HS-5 (cell line): ENCODE data around the gene IQCK.

Experiments
- DNase-seq: peaks from one replicate; pipeline ENCODE4 v3.0.0-alpha.2; 2012; ENCODE audit warnings: low read depth

The IQCK gene

DNA sequence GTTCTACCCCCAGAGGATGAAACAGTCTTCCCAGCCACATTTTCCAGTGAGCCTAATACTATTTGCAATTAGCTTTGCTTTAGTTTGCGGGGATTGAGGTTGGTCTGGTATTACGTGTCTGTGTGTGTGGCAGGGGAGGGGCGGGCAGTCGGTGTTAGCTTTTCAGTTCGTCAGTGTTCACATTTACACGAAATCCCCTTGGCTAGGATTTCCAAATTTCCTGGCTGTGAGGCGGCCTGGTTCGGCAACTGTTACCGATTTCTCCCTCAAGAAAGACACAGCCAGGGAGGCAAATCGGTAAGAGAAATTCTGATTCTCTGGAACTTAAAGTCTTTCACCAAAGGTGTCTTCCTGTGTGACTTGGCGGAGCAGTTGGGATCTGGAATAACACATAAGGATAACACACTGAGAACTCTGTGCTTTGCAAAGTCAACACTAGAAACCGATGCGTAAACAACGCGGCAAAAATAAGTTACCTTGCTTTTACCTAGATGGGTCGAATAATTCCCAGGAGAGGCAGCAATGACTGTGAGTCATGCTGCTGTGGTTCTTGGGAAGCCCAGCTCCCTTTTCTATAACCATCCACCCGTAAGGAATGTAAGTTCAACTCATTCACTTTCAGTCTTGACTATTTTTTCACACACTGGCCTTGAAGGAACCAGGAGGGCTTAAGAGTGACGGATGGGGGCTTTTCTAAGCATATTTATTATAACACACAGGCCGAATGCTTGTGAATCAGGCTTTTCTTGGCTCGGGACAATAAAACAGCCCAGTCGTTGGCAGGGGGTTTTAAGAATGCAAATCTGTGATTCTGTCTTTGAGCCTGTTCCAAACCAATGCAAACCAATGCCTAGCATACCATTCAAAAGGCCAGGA, 142.3 kb downstream of the IQCK start:
- DNase-seq = no peak

DNA sequence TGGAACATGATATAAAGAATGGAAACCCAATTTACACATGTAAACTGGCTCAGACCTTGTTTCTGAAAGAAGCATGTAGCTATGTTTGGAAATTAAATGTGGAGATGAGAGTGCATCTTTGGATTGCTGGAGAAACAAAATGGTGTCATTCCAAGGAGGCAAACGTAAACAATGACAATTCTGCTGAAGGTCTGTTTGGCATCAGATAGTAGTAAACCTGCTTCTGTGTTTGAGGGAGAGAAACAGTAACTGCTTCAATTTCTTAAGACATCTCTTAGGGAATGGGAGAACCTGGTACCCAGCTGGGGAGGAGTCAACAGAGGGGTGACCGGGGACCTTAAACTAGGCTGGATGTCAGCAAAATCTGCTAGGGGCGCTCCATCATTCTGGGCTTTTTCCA, 143.1 kb downstream of the IQCK start:
- no peak for DNase-seq

DNA sequence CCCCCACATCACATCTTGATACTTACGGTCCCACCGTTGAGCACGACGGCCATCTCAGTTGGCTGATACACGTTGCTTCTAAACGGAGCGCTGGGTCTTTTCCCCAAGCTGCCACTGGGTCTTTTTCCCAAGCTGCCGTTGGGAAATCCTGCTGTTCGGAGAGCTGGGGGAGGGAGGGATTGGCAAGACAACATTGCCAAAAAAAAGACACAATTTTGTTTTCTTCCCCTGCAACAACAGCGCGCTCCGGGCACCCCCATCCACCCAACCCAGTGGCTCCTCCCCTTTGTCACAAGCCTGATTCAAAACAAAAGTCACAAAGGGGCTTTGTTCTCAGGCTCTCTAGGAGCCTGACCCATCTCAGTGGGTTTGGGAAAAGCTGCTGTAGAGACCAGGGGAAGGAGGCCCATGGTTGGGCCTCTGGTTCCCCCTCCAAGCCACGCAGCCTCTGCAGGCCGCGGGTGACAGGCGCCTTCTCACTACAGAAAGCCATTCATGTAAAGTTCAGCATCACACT, 143.8 kb downstream of the IQCK start:
- no peak for DNase-seq

DNA sequence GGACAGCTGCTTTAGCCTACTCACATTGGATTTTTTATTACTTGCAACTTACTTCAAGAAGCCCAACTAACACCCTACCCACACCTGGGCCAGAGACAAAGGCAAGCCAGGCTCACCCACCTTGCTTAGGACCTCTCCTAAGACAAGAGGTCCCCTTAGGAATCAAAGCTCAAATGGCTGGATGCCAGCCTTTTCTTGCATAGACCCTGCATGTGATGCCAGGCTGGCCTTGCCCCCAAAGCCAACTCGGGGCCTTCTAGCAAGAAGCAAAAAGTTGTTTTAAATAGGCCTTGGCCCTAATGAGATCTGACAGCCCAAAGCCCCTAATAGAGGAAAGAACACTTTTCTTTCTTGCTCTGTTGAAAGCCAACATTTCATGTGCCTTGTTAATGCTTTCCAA, 145.9 kb downstream of the IQCK start:
- no peak for DNase-seq

DNA sequence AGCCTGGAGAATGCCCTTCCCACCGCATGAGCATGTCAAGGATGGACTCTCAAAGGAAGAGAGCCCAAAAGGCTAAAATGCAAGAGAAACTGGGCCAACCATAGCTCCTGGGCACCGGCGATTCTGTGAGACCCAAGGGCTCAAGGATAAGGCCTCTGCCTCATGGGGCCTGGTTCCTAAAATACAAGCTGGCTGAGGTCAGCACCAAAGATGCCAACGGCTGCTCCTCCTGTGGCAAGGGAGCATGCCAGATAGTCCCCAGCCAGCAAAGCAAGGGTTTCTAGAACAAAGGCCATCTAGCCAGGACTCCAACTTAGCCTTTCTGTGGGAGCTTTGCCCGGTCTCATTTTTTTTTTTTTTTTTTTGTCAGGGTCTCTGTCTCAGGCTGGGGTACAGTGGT, 146.5 kb downstream of the IQCK start:
- no peak for DNase-seq

DNA sequence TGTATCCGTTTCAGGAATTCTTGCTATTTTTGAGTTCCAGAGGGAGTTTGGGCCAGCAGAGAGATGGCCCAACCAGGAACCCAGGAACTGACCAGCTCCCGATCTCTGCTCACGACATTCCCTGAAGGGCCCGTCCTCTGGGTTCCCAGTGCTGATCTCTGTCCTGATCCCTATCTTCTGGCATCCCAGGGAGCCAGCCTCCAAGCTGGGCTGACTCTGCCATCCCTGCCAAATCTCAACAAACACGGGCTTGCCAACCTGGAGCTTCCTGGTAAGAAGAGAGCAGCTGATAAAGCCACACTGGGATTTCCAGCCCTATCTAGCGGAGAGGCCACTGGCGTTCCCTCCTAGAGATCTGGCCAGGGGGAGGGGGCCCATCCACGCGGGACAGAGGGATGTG, 150.3 kb downstream of the IQCK start:
- no peak for DNase-seq

DNA sequence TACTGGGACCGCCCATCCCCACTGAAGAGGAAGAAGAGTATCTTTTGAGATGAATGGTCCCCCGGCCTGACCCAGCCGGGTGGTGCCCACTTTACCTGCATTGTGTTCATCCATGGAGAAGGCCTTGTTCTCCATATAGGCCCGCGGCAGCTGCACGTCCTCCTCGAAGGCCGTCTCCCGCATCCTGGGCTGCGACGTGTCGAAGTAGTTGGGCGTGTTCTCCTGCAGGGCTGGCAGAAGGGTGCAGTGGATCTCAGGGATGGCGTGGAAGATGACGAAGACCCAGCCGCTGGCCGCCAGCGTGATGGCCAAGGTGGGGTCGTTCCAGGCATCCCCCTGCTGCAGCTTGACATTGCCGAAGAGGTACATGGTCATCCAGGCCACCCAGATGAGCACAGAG, 153.7 kb downstream of the IQCK start:
- no peak for DNase-seq

DNA sequence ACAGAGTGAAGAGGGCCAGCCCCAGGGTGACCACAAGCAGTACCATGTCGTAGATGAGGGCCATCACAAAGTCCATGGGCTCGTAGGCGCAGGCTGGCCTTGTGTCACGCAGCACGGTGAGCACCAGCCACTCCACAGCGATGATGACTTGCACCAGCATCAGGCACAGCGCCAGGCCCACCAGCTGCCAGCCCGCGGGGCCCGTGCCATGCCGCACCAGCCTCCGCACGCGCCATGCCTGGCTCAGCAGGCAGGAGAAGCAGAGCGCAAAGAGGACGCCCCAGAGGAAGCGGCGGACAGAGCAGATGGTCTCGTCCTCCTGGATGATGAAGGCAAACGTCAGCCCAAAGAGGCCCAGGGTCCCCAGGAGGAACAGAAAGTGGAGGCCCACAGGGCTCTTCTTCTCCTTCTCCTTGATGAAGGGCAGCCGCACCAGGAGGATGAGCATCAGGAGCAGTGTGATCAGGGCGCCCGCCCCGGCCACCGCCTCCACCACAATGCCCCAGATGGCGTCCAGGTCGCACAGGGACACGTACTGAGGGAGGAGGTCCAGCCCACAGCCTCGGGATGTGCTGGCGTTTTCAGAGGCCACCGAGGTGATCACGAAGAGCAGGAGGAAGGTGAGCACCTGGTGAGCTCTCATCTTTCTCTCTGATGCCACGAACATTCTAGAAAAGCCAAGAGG, 154.2 kb downstream of the IQCK start:
- no peak for DNase-seq

DNA sequence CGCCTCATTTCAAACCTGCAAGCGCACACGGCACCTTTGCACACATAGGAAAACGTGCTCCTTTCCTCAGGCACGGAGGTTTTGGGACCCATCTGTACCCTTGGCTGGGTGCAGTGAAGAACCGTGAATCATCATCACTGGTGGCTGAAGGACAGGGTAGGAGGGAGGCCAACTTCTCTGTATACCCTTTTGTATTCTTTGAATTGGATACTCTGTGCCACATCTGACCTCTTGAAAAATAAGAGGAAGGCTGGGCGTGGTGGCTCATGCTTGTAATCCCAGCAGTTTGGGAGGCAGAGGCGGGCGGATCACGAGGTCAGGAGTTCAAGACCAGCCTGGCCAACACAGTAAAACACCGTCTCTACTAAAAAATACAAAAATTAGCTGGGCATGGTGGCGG, 154.9 kb downstream of the IQCK start:
- DNase-seq = no peak

DNA sequence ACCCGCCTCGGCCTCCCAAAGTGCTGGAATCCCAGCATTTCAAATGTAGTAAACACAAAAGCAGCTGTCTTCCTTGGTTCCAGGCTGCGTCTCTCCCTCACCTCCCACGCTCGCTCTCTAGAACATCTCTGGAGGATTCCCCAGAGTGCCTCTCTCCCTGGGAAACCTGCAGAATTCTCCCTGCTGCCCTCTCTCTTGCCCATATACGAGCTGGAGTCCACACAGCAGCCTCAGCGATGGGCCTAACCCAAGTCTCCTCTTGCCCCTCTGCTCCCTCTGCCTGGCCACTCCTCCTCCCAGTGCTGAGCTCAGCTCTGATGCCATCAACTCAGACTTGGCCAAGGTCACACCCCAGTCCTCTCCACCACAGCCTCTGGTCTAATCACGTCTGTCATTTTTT, 156.0 kb downstream of the IQCK start:
- no peak for DNase-seq

DNA sequence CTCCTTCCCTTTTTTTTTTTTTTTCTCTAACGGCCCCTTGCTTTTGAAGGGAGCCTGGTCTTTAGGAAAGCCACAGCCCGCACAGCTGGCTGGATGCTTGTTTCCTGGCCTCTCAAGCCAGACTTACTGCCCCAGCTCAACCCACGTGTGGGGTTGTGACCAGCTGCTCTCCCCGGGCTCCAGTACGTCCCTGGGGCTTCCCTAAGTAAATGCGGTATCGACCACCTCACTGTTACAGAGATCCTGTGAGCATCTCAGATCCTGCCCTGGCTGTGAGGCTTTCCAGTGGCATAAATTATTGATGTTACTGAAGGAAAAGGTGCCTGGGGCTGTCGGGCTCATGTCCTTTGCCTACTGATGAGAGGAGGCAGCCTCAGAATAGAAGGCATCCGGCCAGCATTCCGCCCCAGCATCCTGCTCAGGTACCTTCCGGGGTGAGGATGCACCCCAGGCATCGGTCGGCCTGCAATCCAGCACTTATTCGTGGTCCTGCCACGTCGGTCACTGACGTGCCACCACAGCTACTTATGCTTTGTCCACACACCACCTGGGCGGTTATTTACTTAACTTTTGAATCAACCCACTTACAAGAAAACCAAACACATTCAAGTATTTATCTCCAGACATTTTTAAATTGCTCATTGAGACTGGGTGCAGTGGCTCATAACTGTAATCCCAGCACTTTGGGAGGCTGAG, 156.9 kb downstream of the IQCK start:
- no peak for DNase-seq

DNA sequence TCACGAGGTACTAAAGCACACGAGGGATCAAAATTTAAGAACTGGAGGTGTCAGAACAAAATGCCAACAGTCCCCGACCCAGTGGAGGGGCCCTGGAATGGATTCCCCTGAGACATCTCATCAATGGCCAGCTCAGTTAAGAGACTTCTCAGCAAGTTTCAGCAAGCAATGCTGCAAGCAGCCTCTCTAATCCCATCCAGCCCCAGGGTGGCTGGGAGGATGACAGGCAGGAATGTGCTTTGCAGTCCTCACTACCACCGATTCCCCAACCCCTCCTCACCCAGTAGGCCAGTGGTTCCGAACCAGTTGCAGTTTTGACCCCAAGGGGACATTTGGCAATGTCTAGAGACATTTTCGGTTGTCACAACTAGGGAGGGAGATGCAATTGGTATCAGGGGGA, 157.8 kb downstream of the IQCK start:
- no peak for DNase-seq

DNA sequence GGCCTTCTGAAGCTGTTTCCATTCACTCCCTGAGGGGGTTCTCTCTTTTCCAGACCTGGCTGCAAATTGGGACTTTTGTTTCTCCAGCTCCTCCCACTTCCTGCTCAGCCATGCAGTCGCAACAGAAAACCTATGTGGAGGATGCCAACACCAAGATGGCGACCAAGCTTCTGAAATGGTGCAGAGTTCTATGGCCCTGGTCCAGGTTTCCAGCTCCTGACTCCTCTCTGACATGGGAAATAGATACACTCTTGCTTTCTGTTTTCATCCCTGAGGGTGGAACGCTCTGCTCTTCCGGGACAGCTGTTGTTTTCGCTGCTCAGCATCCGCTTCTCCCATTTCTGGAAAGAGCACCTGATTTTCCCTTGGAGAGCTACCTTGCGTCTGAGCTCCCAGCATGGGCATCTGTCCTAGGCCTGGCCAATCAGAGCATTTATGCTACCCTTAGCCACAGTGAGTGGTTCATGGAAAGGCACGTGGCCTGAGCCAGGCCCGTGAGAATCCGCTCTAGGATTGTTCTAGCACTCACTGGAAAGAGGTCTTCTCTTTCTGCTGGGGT, 158.5 kb downstream of the IQCK start:
- DNase-seq = no peak

DNA sequence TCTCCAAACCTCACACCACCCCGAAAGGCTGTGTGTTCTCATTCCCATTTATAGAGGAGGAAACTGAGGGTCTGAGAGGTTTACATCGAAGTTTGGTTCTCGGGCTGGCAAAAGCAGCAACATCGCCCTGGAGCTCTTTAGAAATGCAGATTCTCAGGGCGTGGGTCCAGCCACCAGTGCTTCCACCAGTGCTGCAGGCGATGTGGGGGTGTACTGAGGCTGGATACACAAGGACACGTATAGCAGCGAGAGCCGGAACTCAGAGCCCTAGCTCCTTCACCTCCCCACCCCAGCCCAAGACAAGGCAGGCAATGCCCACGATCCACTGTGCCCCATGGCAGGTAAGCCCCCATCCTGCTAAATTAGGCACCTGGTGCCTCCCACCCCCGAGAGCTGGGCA, 160.7 kb downstream of the IQCK start:
- DNase-seq = no peak

DNA sequence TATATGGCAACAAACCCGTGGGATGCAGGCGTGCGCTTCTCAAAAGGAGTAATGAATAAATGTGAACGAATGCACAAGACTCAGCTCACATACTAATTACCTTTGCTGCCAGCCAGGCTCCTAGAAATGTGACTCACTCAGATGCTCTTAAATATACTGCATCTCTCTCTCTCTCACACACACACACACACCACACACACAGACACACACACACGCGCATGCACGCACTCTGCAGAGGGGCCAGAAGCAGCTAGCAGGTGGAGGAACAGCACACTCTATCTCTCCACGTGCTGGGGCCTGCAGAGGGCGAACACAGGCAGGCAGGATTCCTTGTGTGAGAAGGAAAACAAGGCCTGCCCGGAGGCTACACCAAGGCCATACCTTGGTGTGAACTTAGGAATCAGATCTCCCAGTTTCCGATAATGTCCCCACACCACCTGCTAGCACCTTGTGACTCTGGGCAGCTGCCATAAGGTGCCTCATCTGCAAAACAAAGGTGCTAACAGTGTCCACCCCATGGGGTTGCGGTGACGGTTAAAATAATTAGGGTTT, 161.2 kb downstream of the IQCK start:
- DNase-seq = no peak

DNA sequence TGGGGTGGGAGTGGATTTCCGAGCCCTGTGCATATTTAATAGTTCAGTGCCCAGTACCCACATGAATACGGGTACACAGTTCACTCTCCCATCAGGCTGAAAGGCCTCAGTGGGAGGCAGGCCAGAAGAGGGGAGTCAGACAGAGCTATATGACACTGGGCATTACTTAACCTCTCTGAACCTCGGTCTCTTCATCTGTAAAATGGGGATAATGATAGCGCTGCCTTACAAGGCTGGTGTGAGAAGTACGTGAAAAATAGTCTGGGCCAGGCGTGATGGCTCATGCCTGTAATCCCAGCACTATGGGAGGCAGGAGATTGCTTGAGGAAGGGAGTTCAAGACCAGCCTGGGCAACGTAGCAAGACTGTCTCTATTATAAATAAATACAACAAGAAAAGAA, 163.0 kb downstream of the IQCK start:
- no peak for DNase-seq

DNA sequence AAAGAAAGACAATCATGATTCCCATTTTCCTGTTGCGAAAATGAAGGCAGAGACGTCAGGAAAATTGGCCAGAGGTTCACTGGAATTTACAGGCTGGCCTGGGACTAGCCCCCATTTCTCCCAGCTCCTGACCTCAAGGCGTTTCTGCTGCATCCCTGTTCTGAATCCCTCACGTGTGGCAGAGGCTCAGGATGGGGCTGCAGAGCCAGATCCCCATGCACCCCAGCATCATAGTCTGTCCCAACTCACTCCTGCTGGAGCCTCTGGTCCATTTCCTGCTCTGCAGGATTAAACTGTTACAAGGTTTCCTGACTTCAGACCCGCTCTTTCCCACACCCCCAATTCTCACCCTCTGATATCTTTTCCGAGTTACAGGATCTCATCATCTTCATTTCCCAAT, 163.7 kb downstream of the IQCK start:
- DNase-seq = no peak

DNA sequence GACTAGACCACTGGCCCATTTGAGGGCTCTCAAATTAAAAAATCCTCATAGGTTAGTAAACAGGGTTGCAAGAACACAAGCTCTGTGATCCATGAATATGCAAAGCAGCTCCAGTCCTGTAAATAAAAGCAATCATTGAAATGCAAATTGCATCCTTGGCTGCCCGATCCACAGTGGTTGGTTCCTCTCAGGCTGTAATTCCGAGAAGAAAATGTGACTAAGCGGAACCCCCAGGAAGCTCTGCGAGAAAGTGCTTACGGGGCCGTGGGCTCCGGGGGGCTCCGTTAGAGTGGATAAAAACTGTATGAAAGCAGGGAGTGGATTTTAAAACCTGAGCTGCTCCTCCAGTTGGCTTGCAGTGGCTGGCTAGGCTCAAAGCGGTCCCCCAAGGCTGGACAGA, 164.1 kb downstream of the IQCK start:
- no peak for DNase-seq

DNA sequence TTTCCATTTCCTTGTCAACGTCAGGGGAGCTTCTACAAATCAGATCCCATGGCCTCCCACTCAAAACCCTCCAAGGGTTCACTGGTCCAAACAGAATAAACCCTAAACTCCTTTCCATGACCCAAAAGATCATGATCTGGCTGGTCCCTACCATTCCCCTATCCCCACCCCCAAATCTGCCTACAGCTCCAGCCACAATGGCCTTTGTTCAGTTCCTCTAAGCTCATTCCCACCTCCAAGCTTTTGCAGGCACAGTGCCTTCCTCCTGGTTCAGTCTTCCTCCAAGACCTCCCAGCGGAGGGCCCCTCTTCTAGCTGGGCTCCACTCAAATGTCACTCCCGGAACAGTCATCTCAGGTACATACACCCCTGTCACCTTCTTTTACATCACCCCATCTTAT, 164.6 kb downstream of the IQCK start:
- no peak for DNase-seq

DNA sequence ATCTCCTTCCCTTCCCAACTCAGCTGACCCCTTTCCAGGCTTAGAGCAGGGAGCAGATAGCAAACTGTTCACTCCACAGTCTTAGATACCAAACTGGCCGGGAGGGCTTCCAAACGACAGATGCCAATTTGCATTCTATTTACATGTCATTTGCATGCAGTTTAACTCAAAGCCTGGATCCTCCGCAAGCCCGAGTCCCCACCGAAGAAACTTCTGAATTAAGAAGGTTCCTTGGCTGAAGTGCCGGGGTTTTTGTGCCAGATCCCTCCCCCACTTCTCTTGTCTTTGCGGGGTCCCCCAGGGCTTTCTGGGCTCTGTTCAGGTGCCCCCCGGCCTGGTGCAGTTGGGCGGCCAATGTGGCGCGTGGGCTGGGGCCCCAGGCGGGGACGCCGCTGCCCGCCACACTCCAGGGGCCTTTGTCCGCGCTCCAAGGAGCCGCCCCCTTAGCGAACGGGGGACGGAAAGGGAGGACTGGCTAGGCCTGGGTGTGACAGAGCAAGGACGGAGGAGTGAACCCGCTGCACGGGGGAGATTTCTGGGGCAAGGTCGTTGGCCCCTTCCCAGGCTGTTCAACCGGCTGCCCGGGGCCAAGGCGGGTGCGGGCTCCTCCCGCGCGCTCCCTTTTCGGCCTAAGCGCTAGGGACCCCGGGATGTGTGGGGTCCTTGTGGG, 165.4 kb downstream of the IQCK start:
- DNase-seq = no peak

DNA sequence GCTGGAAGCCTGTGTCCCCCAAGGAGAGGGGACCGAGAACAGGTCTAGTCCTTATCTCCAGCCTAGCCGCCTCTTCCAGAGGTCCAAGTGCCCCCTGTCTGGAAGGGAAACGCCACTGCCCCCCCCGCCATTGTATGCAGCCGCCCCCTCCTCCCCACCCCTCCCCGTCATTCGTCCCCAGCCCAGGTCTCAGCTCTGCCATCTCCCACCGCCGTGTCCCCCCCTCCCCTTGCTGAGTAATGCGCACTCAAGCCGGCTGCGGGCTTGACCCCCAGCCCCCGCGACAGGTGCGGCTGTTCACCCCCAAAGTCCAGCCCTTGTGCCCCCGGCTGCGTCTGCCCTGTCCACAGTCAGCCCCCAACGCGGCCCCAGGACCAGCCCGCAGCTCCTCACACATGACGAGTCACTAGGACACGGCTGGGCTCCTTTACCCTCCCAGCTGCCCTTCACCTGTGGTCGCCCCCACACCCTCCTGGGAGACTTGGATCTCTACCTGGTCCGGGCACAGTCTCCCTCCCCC, 166.0 kb downstream of the IQCK start:
- DNase-seq = no peak
